DOHH2 (cell line): Measurements from ENCODE around the gene PPIC.

ENCODE experiments used
- CTCF ChIP-seq: fragments of 200-600 bp; sonication (generic); IDR thresholded peaks from one replicate; pipeline ENCODE4 v1.5.1; 2014; ENCODE audit warnings: antibody characterized with exemption, mild to moderate bottlenecking, low read depth, low read length; ENCODE audit not compliant: poor library complexity, severe bottlenecking
- EZH2phosphoT487 ChIP-seq: fragments of 200-600 bp; sonication (generic); IDR thresholded peaks from 2 replicates; pipeline ENCODE4 v1.6.1; 2017; ENCODE audit warnings: borderline replicate concordance, mild to moderate bottlenecking, antibody characterized with exemption, low read length, moderate library complexity, mixed read lengths

- TF ChIP-seq CTCF = no peak
- no peak for TF ChIP-seq EZH2phosphoT487
Observed at GRCh38 chr5:122984425-122984824, 52.1 kb downstream of the PPIC start.
